Endodermal cell (in vitro differentiated cells): ENCODE measurements around the gene GAB3. TPM values are rescaled to one million over a fixed set of nuclear protein-coding genes. Genes with fewer than 3 reads are reported as not detected.
A peak's percentile ranks its signal among the peaks of the same experiment; 100 is the strongest.

Source experiments
- DNase-seq: peaks from one replicate; pipeline ENCODE4 v3.0.0-alpha.2; 2017
- H3K27ac ChIP-seq: 2 replicates; pipeline ENCODE4 v1.5.1; 2013; ENCODE audit warnings: mild to moderate bottlenecking, low read depth, low read length, moderate library complexity
- H3K27me3 ChIP-seq: 2 replicates; pipeline ENCODE4 v1.6.1; 2013; ENCODE audit warnings: mild to moderate bottlenecking, low read length, moderate library complexity; ENCODE audit not compliant: insufficient read depth, control insufficient read depth, poor library complexity, severe bottlenecking
- H3K36me3 ChIP-seq: 2 replicates; pipeline ENCODE4 v1.7.0; 2013; ENCODE audit warnings: mild to moderate bottlenecking, low read length, moderate library complexity; ENCODE audit not compliant: control insufficient read depth, insufficient read depth
- H3K4me1 ChIP-seq: one replicate; pipeline ENCODE4 v1.7.0; 2013; ENCODE audit warnings: low read length; ENCODE audit not compliant: control insufficient read depth, insufficient read depth
- H3K4me3 ChIP-seq: 2 replicates; pipeline ENCODE4 v1.5.1; 2013; ENCODE audit warnings: mild to moderate bottlenecking, low read length, moderate library complexity
- H3K9ac ChIP-seq: 2 replicates; pipeline ENCODE4 v1.6.1; 2013; ENCODE audit warnings: mild to moderate bottlenecking, low read length, moderate library complexity; ENCODE audit not compliant: poor library complexity, severe bottlenecking; ENCODE audit errors: extremely low read depth
- H3K9me3 ChIP-seq: 2 replicates; pipeline ENCODE4 v1.6.1; 2013; ENCODE audit warnings: mild to moderate bottlenecking, low read length, moderate library complexity; ENCODE audit not compliant: control insufficient read depth
- H3K27ac Mint-ChIP-seq: 2 replicates; pipeline ENCODE4 v1.8.0; 2020; ENCODE audit warnings: mixed read lengths
- H3K27me3 Mint-ChIP-seq: 2 replicates; pipeline ENCODE4 v1.8.0; 2021; ENCODE audit warnings: mild to moderate bottlenecking, mixed read lengths; ENCODE audit not compliant: insufficient read depth
- H3K36me3 Mint-ChIP-seq: 2 replicates; pipeline ENCODE4 v1.8.0; 2020; ENCODE audit warnings: low read depth, mixed read lengths
- H3K4me1 Mint-ChIP-seq: 2 replicates; pipeline ENCODE4 v1.8.0; 2020; ENCODE audit warnings: mixed read lengths
- H3K4me3 Mint-ChIP-seq: 2 replicates; pipeline ENCODE4 v1.8.0; 2020; ENCODE audit warnings: mild to moderate bottlenecking, moderate library complexity, mixed read lengths
- H3K9me3 Mint-ChIP-seq: 2 replicates; pipeline ENCODE4 v1.8.0; 2020; ENCODE audit warnings: mild to moderate bottlenecking, mixed read lengths
- WGBS, 2 experiments: methylation state at CpG; one replicate each; pipeline versions ENCODE4 v1.1.5 to v1.1.7; 2013; ENCODE audit warnings: missing lambda C conversion rate in 2 of 2, mixed read lengths in 1 of 2; ENCODE audit not compliant: insufficient coverage in 1 of 2, insufficient read length in 1 of 2; 5-methylcytosine and 5-hydroxymethylcytosine counted together
- total RNA-seq, 2 donors: library from RNA; stranded (reverse); fragmentation: NEBNext Ultra II Directional in 1 of 2; extraction: Animal tissue kit (Norgen Biotek cat#: 25700) in 1 of 2; gene quantifications; 2 replicates in 1 of 2; 3 replicates in 1 of 2; pipeline ENCODE4 v1.2.1, GENCODE V29; 2021
- TF ChIP-seq, protein P1 (sequence below): fragments of 200-600 bp; sonication (generic); conservative IDR thresholded peaks from 2 replicates; pipeline ENCODE4 v1.5.0; 2021; ENCODE audit warnings: antibody characterized with exemption, mild to moderate bottlenecking

GAB3 gene
- total RNA-seq, 2 donors from 2014 or later: 0.13 to 0.55 TPM

DNA sequence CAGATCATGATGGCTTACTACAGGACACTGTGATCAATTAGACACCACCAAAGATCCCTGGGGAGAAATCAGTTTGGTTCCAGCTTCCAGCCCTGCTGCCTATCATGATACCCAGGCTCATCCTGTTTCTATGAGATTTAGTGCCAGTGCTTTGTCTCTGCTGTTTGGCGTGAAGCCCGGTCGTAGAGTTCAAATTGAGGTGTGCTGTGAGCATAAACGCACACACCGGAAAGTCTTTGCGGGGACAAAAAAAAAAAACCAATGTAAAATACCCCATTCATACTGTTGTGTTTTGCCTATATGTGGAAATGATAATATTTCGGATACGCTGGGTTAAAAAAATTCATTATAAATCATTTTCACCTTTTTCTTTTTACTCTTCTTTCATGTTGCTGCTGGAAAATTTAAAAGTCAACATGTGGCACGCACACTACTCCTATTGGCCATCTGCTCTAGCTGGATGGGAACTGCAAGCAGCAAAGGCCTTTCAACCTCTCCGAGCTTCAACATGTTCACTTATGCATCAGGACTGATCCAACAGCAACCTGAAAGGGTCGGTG is 11.2 kb upstream of the GAB3 start:
- DNase-seq: no peak
- Histone ChIP-seq H3K9ac (peak overlapping the region; percentile 44), H3K4me3 (peak overlapping the region; percentile 92), H3K27ac (peak overlapping the region; percentile 72), H3K36me3 (peaks cover 22% of the 10 kb centered on the region), H3K27me3 (no peaks in the 10 kb centered on the region), H3K9me3 (no peaks in the 10 kb centered on the region), H3K4me1 (no peaks in the 10 kb centered on the region)
- TF ChIP-seq, protein P1, sequence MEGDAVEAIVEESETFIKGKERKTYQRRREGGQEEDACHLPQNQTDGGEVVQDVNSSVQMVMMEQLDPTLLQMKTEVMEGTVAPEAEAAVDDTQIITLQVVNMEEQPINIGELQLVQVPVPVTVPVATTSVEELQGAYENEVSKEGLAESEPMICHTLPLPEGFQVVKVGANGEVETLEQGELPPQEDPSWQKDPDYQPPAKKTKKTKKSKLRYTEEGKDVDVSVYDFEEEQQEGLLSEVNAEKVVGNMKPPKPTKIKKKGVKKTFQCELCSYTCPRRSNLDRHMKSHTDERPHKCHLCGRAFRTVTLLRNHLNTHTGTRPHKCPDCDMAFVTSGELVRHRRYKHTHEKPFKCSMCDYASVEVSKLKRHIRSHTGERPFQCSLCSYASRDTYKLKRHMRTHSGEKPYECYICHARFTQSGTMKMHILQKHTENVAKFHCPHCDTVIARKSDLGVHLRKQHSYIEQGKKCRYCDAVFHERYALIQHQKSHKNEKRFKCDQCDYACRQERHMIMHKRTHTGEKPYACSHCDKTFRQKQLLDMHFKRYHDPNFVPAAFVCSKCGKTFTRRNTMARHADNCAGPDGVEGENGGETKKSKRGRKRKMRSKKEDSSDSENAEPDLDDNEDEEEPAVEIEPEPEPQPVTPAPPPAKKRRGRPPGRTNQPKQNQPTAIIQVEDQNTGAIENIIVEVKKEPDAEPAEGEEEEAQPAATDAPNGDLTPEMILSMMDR: no peak
- 10 to 35% methylated on average over 2 to 6 of the region's 11 CpGs for WGBS, 2 experiments
- Mint-ChIP-seq H3K4me3 (peak overlapping the region; percentile 79), H3K27ac (peak overlapping the region; percentile 84), H3K9me3 (peaks cover 49% of the 10 kb centered on the region), H3K27me3 (no peaks in the 10 kb centered on the region), H3K36me3 (peaks cover 21% of the 10 kb centered on the region), H3K4me1 (peaks cover 9% of the 10 kb centered on the region)

DNA sequence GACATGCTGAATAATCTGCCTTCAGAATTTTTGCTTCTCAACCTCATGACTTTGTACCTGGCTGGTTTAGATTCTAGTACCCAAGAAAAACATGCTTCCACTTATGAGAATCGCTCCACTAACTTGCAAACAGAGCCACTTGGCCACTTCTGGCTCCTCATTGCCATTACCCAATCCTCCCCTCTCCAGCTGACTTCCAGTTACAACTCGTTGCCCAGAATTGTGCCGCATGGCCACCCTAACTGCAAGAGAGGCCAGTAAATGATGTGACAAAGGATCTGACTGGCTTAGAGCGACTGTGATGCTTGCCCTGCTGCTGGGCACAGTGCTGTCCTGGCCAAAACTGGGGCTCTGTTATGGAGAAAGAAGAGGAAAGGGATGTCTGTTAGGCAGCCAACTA is 7.8 kb upstream of the GAB3 start:
- Mint-ChIP-seq H3K4me3 (no peak overlapping the region), H3K27me3 (peaks cover 11% of the 10 kb centered on the region), H3K4me1 (peaks cover 9% of the 10 kb centered on the region), H3K36me3 (no peaks in the 10 kb centered on the region), H3K9me3 (peaks cover 32% of the 10 kb centered on the region), H3K27ac (no peak overlapping the region)
- Histone ChIP-seq H3K27me3 (peaks cover 5% of the 10 kb centered on the region), H3K4me1 (no peaks in the 10 kb centered on the region), H3K36me3 (no peaks in the 10 kb centered on the region), H3K27ac (no peak overlapping the region), H3K9ac (no peak overlapping the region), H3K9me3 (no peaks in the 10 kb centered on the region), H3K4me3 (no peak overlapping the region)
- WGBS, 2 experiments: 92% methylated on average over 4 of the region's 4 CpGs; no CpG with 5 or more reads in 1 of the 2 experiments
- no peak for DNase-seq
- TF ChIP-seq, protein P1: no peak

DNA sequence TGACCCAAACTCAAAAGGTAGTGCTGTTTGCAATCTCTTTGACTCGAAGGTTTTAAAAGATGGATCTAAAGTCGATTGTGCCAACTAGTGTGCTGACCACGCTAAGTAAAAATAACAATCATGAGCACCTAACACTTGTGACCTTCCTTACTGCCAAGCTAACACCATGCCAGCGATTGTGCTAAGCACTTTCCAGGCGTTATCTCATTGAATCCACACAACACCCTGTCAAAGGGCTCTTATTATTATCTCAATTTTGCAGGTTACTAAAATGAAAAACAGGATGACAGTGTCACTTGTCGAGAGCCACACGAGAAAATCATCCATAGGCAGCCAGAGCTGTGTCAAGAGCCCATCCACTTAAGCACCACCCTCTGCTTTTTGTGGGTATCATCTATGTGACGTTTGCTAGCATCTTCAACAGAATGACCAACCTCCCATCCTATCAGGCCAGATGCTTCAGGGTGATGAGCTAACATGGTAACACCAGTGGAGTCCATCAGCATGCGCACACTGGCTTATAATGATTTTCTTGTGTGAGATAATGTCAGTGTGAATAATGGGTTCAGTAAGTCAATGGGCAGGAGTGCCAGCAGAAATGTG is 893 bp upstream of the GAB3 start:
- H3K36me3 ChIP-seq: no peaks in the 10 kb centered on the region
- 93 to 97% methylated on average over 5 to 9 of the region's 9 CpGs for WGBS, 2 experiments
- no peaks in the 10 kb centered on the region for H3K4me1 Mint-ChIP-seq
- H3K9ac ChIP-seq: no peak overlapping the region
- TF ChIP-seq, protein P1: no peak
- H3K9me3 Mint-ChIP-seq: peaks cover 41% of the 10 kb centered on the region
- no peaks in the 10 kb centered on the region for H3K9me3 ChIP-seq
- H3K27me3 Mint-ChIP-seq: peaks cover 56% of the 10 kb centered on the region
- DNase-seq: no peak
- no peaks in the 10 kb centered on the region for H3K4me1 ChIP-seq
- no peaks in the 10 kb centered on the region for H3K36me3 Mint-ChIP-seq
- peak overlapping the region; percentile 26 for H3K4me3 Mint-ChIP-seq
- H3K4me3 ChIP-seq: no peak overlapping the region
- peaks cover 47% of the 10 kb centered on the region for H3K27me3 ChIP-seq
- no peak overlapping the region for H3K27ac ChIP-seq
- H3K27ac Mint-ChIP-seq: no peak overlapping the region
